ENCODE measurements around the gene WIPF3. TPM values are rescaled to one million over a fixed set of nuclear protein-coding genes. Genes with fewer than 3 reads are reported as not detected.

The WIPF3 gene
- total RNA-seq, 1 experiment from 2014 or later, result not detected

- no peak overlapping the region for H3K4me3 ChIP-seq
- no peak overlapping the region for H3K27ac ChIP-seq
- DNase-seq, result no peak
- H3K4me1 ChIP-seq, result 0 out of 2 replicates have a peak, but pooled peaks cover 3% of the 10 kb centered on the region
- 0 out of 2 replicates have a peak, but pooled peaks cover 3% of the 10 kb centered on the region for H3K27me3 ChIP-seq
- no peaks in the 10 kb centered on the region for H3K9me3 ChIP-seq (replicated peaks)
- H3K36me3 ChIP-seq, result no peaks in the 10 kb centered on the region
Observed at GRCh38 chr7:29848941-29849340, 42.6 kb downstream of the WIPF3 start.

- Histone ChIP-seq H3K9me3 (replicated peaks) (no peaks in the 10 kb centered on the region), H3K4me3 (no peak overlapping the region), H3K4me1 (0 out of 2 replicates have a peak, but pooled peaks cover 3% of the 10 kb centered on the region), H3K27me3 (0 out of 2 replicates have a peak, but pooled peaks cover 3% of the 10 kb centered on the region), H3K36me3 (no peaks in the 10 kb centered on the region), H3K27ac (no peak overlapping the region)
- no peak for DNase-seq
Observed at GRCh38 chr7:29851487-29851886, 45.2 kb downstream of the WIPF3 start.

GRCh38 chr7:29852457-29852856 lies 46.1 kb downstream of the WIPF3 start:
- Histone ChIP-seq H3K27me3 (0 out of 2 replicates have a peak, but pooled peaks cover 3% of the 10 kb centered on the region), H3K4me3 (no peak overlapping the region), H3K4me1 (0 out of 2 replicates have a peak, but pooled peaks cover 3% of the 10 kb centered on the region), H3K27ac (no peak overlapping the region), H3K9me3 (replicated peaks) (no peaks in the 10 kb centered on the region), H3K36me3 (no peaks in the 10 kb centered on the region)
- DNase-seq, result no peak

GRCh38 chr7:29853072-29853471 lies 46.8 kb downstream of the WIPF3 start:
- Histone ChIP-seq H3K36me3 (no peaks in the 10 kb centered on the region), H3K27me3 (0 out of 2 replicates have a peak, but pooled peaks cover 3% of the 10 kb centered on the region)

GRCh38 chr7:29853789-29854188 lies 47.5 kb downstream of the WIPF3 start:
- H3K4me3 ChIP-seq, result no peak overlapping the region
- H3K27me3 ChIP-seq, result no peaks in the 10 kb centered on the region
- H3K36me3 ChIP-seq, result no peaks in the 10 kb centered on the region
- H3K4me1 ChIP-seq, result peaks cover 10% of the 10 kb centered on the region
- no peak for DNase-seq
- H3K9me3 ChIP-seq (replicated peaks), result no peaks in the 10 kb centered on the region
- no peak overlapping the region for H3K27ac ChIP-seq

More at GRCh38 chr7:29853072-29853471, 46.8 kb downstream of the WIPF3 start:
- Histone ChIP-seq H3K27ac (no peak overlapping the region), H3K4me1 (peaks cover 5% of the 10 kb centered on the region; the same call in 1 of the 2 replicates), H3K9me3 (replicated peaks) (no peaks in the 10 kb centered on the region), H3K4me3 (no peak overlapping the region)
- DNase-seq, result peak in 1 of 2 experiments; percentile 28

GRCh38 chr7:29854257-29854938 lies 48.1 kb downstream of the WIPF3 start:
- Histone ChIP-seq H3K4me1 (peaks cover 10% of the 10 kb centered on the region), H3K36me3 (no peaks in the 10 kb centered on the region), H3K27ac (no peak overlapping the region), H3K27me3 (no peaks in the 10 kb centered on the region), H3K4me3 (no peak overlapping the region), H3K9me3 (replicated peaks) (no peaks in the 10 kb centered on the region)
- no peak for DNase-seq

- no peak overlapping the region for H3K27ac ChIP-seq
- H3K9me3 ChIP-seq (replicated peaks), result no peaks in the 10 kb centered on the region
- no peaks in the 10 kb centered on the region for H3K27me3 ChIP-seq
- no peak overlapping the region for H3K4me3 ChIP-seq
- peaks cover 10% of the 10 kb centered on the region for H3K4me1 ChIP-seq
- no peak for DNase-seq
- H3K36me3 ChIP-seq, result no peaks in the 10 kb centered on the region
Observed at GRCh38 chr7:29857654-29858053, 51.3 kb downstream of the WIPF3 start.

GRCh38 chr7:29858191-29858951 lies 52.1 kb downstream of the WIPF3 start:
- Histone ChIP-seq H3K4me1 (peaks cover 10% of the 10 kb centered on the region), H3K4me3 (no peak overlapping the region), H3K27ac (peak overlapping the region; percentile 18), H3K27me3 (no peaks in the 10 kb centered on the region), H3K9me3 (replicated peaks) (no peaks in the 10 kb centered on the region), H3K36me3 (no peaks in the 10 kb centered on the region)
- peak in 1 of 2 experiments; percentile 22 for DNase-seq

GRCh38 chr7:29859104-29859503 lies 52.8 kb downstream of the WIPF3 start:
- Histone ChIP-seq H3K36me3 (no peaks in the 10 kb centered on the region), H3K4me1 (peaks cover 7% of the 10 kb centered on the region), H3K27me3 (no peaks in the 10 kb centered on the region), H3K9me3 (replicated peaks) (no peaks in the 10 kb centered on the region), H3K4me3 (no peak overlapping the region), H3K27ac (peak overlapping the region; percentile 18; the same call in 1 of the 2 replicates)
- DNase-seq, result no peak

GRCh38 chr7:29859524-29860185 lies 53.3 kb downstream of the WIPF3 start:
- H3K36me3 ChIP-seq, result no peaks in the 10 kb centered on the region
- no peak overlapping the region for H3K27ac ChIP-seq
- DNase-seq, result no peak
- H3K4me3 ChIP-seq, result no peak overlapping the region
- H3K4me1 ChIP-seq, result peaks cover 12% of the 10 kb centered on the region
- no peaks in the 10 kb centered on the region for H3K9me3 ChIP-seq (replicated peaks)
- no peaks in the 10 kb centered on the region for H3K27me3 ChIP-seq

- no peaks in the 10 kb centered on the region for H3K27me3 ChIP-seq
- H3K27ac ChIP-seq, result no peak overlapping the region
- H3K36me3 ChIP-seq, result no peaks in the 10 kb centered on the region
- H3K4me3 ChIP-seq, result no peak overlapping the region
- no peak for DNase-seq
- peaks cover 17% of the 10 kb centered on the region for H3K4me1 ChIP-seq
- H3K9me3 ChIP-seq (replicated peaks), result no peaks in the 10 kb centered on the region
Observed at GRCh38 chr7:29860186-29860585, 53.9 kb downstream of the WIPF3 start.

GRCh38 chr7:29861884-29862283 lies 55.6 kb downstream of the WIPF3 start:
- DNase-seq, result no peak
- no peaks in the 10 kb centered on the region for H3K27me3 ChIP-seq

GRCh38 chr7:29864656-29865055 lies 58.3 kb downstream of the WIPF3 start:
- H3K27me3 ChIP-seq, result no peaks in the 10 kb centered on the region
- no peak overlapping the region for H3K27ac ChIP-seq
- no peak overlapping the region for H3K4me3 ChIP-seq
- peaks cover 12% of the 10 kb centered on the region for H3K4me1 ChIP-seq
- no peaks in the 10 kb centered on the region for H3K36me3 ChIP-seq
- peak in 1 of 2 experiments; percentile 27 for DNase-seq
- H3K9me3 ChIP-seq (replicated peaks), result no peaks in the 10 kb centered on the region

More at GRCh38 chr7:29861884-29862283, 55.6 kb downstream of the WIPF3 start:
- Histone ChIP-seq H3K4me1 (peaks cover 19% of the 10 kb centered on the region), H3K27ac (no peak overlapping the region), H3K4me3 (no peak overlapping the region), H3K9me3 (replicated peaks) (no peaks in the 10 kb centered on the region), H3K36me3 (no peaks in the 10 kb centered on the region)

GRCh38 chr7:29865526-29865925 lies 59.2 kb downstream of the WIPF3 start:
- no peak for DNase-seq
- Histone ChIP-seq H3K27me3 (no peaks in the 10 kb centered on the region), H3K4me1 (peaks cover 12% of the 10 kb centered on the region), H3K9me3 (replicated peaks) (no peaks in the 10 kb centered on the region), H3K36me3 (no peaks in the 10 kb centered on the region), H3K4me3 (no peak overlapping the region), H3K27ac (no peak overlapping the region)

- H3K27me3 ChIP-seq, result no peaks in the 10 kb centered on the region
- H3K36me3 ChIP-seq, result no peaks in the 10 kb centered on the region
- no peak overlapping the region for H3K4me3 ChIP-seq
- DNase-seq, result no peak
- H3K27ac ChIP-seq, result no peak overlapping the region
- peaks cover 12% of the 10 kb centered on the region for H3K4me1 ChIP-seq
- no peaks in the 10 kb centered on the region for H3K9me3 ChIP-seq (replicated peaks)
Observed at GRCh38 chr7:29866490-29866930, 60.2 kb downstream of the WIPF3 start.

All from SJCRH30 (cell line).